A673 (cell line): ENCODE measurements around the gene TFB1M. TPM values are rescaled to one million over a fixed set of nuclear protein-coding genes. Genes with fewer than 3 reads are reported as not detected.

Experiments used
- BruUV-seq: library from RNA; stranded (reverse); fragments of 400-500 nt; replicated peaks from 2 replicates; lab custom pipeline; 2021; lab: Mats Ljungman, UMichigan
- CTCF ChIA-PET: fragments of 300-600 bp; sonication (Branson Sonifier 250); formaldehyde crosslinking; loops from one replicate; lab custom pipeline; 2022; ENCODE audit warnings: antibody characterized with exemption; lab: Charles Lee
- POLR2A ChIA-PET: fragments of 300-600 bp; sonication (Branson Sonifier 250); formaldehyde crosslinking; loops from one replicate; lab custom pipeline; 2022; ENCODE audit warnings: antibody characterized with exemption; ENCODE audit not compliant: low non-redundant PET; lab: Charles Lee
- DNase-seq: peaks from one replicate; pipeline ENCODE4 v3.0.0-alpha.2; 2015; ENCODE audit warnings: low spot score
- H3K27ac ChIP-seq: fragments of 200-600 bp; sonication (generic); 2 replicates; pipeline ENCODE4 v1.5.1; 2016; ENCODE audit warnings: mixed run types, low read depth, mild to moderate bottlenecking, mixed read lengths, antibody characterized with exemption, low read length; ENCODE audit not compliant: poor library complexity, severe bottlenecking
- H3K27me3 ChIP-seq: fragments of 200-600 bp; sonication (generic); replicated peaks from 2 replicates; pipeline ENCODE4 v1.6.1; 2017; ENCODE audit warnings: mixed run types, low read depth, mild to moderate bottlenecking, mixed read lengths, antibody characterized with exemption, low read length; ENCODE audit not compliant: insufficient read depth, poor library complexity
- H3K36me3 ChIP-seq: fragments of 200-600 bp; sonication (generic); 2 replicates; pipeline ENCODE4 v1.6.1; 2016; ENCODE audit warnings: mixed run types, mild to moderate bottlenecking, mixed read lengths, antibody characterized with exemption, low read length; ENCODE audit not compliant: insufficient read depth, poor library complexity, severe bottlenecking
- H3K4me1 ChIP-seq: fragments of 200-600 bp; sonication (generic); 2 replicates; pipeline ENCODE4 v1.6.1; 2017; ENCODE audit warnings: mixed run types, mild to moderate bottlenecking, mixed read lengths, antibody characterized with exemption, low read length; ENCODE audit not compliant: insufficient read depth, poor library complexity, severe bottlenecking
- H3K4me3 ChIP-seq: fragments of 200-600 bp; sonication (generic); 2 replicates; pipeline ENCODE4 v1.5.1; 2016; ENCODE audit warnings: low read depth, mixed run types, mild to moderate bottlenecking, mixed read lengths, low read length; ENCODE audit not compliant: poor library complexity, severe bottlenecking
- H3K9me3 ChIP-seq: fragments of 200-600 bp; sonication (generic); 2 replicates; pipeline ENCODE4 v1.6.1; 2016; ENCODE audit warnings: mixed run types, low read depth, mild to moderate bottlenecking, mixed read lengths, antibody characterized with exemption, low read length; ENCODE audit not compliant: poor library complexity, severe bottlenecking
- EZH2 ChIP-seq: fragments of 200-600 bp; sonication (generic); IDR thresholded peaks from 2 replicates; pipeline ENCODE4 v1.6.1; 2017; ENCODE audit warnings: borderline replicate concordance, low read depth, mild to moderate bottlenecking, mixed read lengths, antibody characterized with exemption, low read length; ENCODE audit not compliant: poor library complexity, severe bottlenecking
- intact Hi-C: fragments of 100-400 bp; cut with micrococcal nuclease; formaldehyde crosslinking; loops from one replicate; pipeline ENCODE4 v1.10.0; 2022; ENCODE audit not compliant: unreplicated experiment
- total RNA-seq: library from RNA; stranded (reverse); gene quantifications from 2 replicates; pipeline ENCODE4 v1.2.3, GENCODE V29; 2021
- TF ChIP-seq, protein P1 (sequence below): fragments of 300-800, 200-600 bp; sonication (generic); conservative IDR thresholded peaks from 2 replicates; pipeline ENCODE4 v1.5.1; 2017; ENCODE audit warnings: low read depth, mild to moderate bottlenecking, antibody characterized with exemption, low read length, moderate library complexity, mixed read lengths

TFB1M gene
- total RNA-seq, 1 experiment from 2014 or later = 40.3 TPM

DNA sequence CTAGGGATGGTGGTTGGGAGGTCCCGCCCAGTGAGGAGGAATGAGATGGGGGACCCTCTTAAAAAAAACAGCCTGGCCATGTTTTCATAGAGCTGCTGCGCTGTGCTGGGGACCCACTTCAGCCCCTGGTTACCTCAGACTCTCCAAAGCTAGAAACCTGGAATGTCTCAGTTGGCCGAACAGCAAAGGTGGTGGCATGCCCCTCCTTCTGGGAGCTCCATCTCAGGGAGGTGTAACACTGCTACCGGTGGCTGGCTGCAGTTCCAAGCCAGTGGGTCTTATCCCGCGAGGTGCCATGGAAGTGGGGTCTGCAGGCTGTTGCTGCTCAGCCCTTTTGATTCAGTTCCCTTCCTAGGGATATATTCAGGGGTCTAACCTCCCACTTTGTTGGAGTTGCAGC lies 35.7 kb upstream of the TFB1M start:
- no peaks in the 10 kb centered on the region for H3K36me3 ChIP-seq
- H3K27me3 ChIP-seq = no peaks in the 10 kb centered on the region
- ChIA-PET CTCF (no interaction called here), POLR2A (no interaction called here)
- H3K4me1 ChIP-seq = no peaks in the 10 kb centered on the region
- peaks cover 24% of the 10 kb centered on the region for H3K9me3 ChIP-seq
- intact Hi-C loops = no loop called here
- DNase-seq = no peak
- H3K27ac ChIP-seq = no peak overlapping the region
- TF ChIP-seq, protein P1, sequence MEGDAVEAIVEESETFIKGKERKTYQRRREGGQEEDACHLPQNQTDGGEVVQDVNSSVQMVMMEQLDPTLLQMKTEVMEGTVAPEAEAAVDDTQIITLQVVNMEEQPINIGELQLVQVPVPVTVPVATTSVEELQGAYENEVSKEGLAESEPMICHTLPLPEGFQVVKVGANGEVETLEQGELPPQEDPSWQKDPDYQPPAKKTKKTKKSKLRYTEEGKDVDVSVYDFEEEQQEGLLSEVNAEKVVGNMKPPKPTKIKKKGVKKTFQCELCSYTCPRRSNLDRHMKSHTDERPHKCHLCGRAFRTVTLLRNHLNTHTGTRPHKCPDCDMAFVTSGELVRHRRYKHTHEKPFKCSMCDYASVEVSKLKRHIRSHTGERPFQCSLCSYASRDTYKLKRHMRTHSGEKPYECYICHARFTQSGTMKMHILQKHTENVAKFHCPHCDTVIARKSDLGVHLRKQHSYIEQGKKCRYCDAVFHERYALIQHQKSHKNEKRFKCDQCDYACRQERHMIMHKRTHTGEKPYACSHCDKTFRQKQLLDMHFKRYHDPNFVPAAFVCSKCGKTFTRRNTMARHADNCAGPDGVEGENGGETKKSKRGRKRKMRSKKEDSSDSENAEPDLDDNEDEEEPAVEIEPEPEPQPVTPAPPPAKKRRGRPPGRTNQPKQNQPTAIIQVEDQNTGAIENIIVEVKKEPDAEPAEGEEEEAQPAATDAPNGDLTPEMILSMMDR = no peak
- no peak for TF ChIP-seq EZH2
- no peak overlapping the region for H3K4me3 ChIP-seq
- BruUV-seq = no TSS peak

- ChIA-PET CTCF (no interaction called here), POLR2A (no interaction called here)
- no peaks in the 10 kb centered on the region for H3K36me3 ChIP-seq
- H3K4me3 ChIP-seq = no peak overlapping the region
- H3K9me3 ChIP-seq = peaks cover 16% of the 10 kb centered on the region
- DNase-seq = no peak
- no peaks in the 10 kb centered on the region for H3K4me1 ChIP-seq
- TF ChIP-seq, protein P1 = no peak
- TF ChIP-seq EZH2 = no peak
- H3K27ac ChIP-seq = no peak overlapping the region
- intact Hi-C loops = no loop called here
- no peaks in the 10 kb centered on the region for H3K27me3 ChIP-seq
- BruUV-seq = no TSS peak
Observed at GRCh38 chr6:155349129-155349528, 34.8 kb upstream of the TFB1M start.

DNA sequence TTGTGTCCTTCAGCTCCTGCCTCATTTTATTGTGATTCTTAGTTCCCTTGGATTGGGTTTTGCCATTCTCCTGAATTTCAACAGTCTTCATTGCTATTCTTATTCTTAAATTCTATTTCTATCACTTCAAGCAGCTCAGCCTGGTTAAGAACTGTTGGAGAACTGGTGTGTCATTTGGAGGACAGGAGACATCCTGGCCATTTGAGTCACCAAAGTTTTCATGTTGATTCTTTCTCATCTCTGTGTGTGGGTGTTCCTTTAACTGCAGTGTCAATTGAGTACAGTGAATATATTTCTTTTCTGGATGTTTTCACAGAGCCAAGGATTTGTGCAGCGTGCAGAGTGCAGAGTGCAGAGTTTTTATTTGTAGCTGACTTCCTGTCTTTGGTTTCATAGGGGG lies 33.5 kb upstream of the TFB1M start:
- TF ChIP-seq, protein P1 = no peak
- TF ChIP-seq EZH2 = no peak
- ChIA-PET CTCF (no interaction called here), POLR2A (no interaction called here)
- Histone ChIP-seq H3K27ac (no peak overlapping the region), H3K4me3 (no peak overlapping the region), H3K27me3 (no peaks in the 10 kb centered on the region), H3K9me3 (peaks cover 6% of the 10 kb centered on the region), H3K36me3 (no peaks in the 10 kb centered on the region), H3K4me1 (no peaks in the 10 kb centered on the region)
- intact Hi-C loops = no loop called here
- no peak for DNase-seq
- BruUV-seq = no TSS peak
